Tibial artery (tissue), 4 donors: ENCODE data around the gene ARHGAP28.

Source experiments
- DNase-seq, 2 donors: peaks; one replicate each; pipeline ENCODE4 v3.0.0-alpha.2; 2019
- H3K27ac ChIP-seq, 2 donors: fragments of 200-600 bp; sonication (generic) in 1 of 2; 1 replicate in 1 of 2; 2 replicates in 1 of 2; pipeline ENCODE4 v1.5.1; 2018 to 2019; ENCODE audit warnings: mild to moderate bottlenecking in 1 of 2
- H3K27me3 ChIP-seq, 2 donors: fragments of 200-600 bp; sonication (generic) in 1 of 2; one replicate each; pipeline versions ENCODE4 v1.5.1 to v1.6.0; 2016 to 2019
- H3K36me3 ChIP-seq, 3 donors: fragments of 200-600 bp; sonication (generic) in 2 of 3; one replicate each; pipeline ENCODE4 v1.5.1; 2016 to 2019; ENCODE audit warnings: mild to moderate bottlenecking in 2 of 3
- H3K4me1 ChIP-seq, 4 donors: fragments of 200-600 bp; sonication (generic) in 2 of 4; 1 replicate in 3 of 4; 2 replicates in 1 of 4; pipeline ENCODE4 v1.5.1; 2016 to 2019
- H3K4me3 ChIP-seq, 2 donors: fragments of 200-600 bp; sonication (generic) in 1 of 2; 1 replicate in 1 of 2; 2 replicates in 1 of 2; pipeline ENCODE4 v1.5.1; 2018 to 2019; ENCODE audit warnings: mild to moderate bottlenecking in 2 of 2
- H3K9me3 ChIP-seq, 3 donors: fragments of 200-600 bp; sonication (generic) in 1 of 3; one replicate each; pipeline ENCODE4 v1.5.1; 2016 to 2019
- intact Hi-C: fragments of 100-400 bp; cut with DNase I; formaldehyde crosslinking; loops from one replicate; pipeline ENCODE4 v1.15.0; 2023; ENCODE audit warnings: low total_unique reads
- TF ChIP-seq, protein P1 (sequence below), 2 experiments: fragments of 200-600 bp in 1 of 2; fragments of 450-650 bp in 1 of 2; IDR thresholded peaks; one replicate each; pipeline ENCODE4 v1.5.1; 2017 to 2019; ENCODE audit warnings: antibody characterized with exemption in 2 of 2, mild to moderate bottlenecking in 1 of 2, moderate library complexity in 1 of 2

The ARHGAP28 gene

DNA sequence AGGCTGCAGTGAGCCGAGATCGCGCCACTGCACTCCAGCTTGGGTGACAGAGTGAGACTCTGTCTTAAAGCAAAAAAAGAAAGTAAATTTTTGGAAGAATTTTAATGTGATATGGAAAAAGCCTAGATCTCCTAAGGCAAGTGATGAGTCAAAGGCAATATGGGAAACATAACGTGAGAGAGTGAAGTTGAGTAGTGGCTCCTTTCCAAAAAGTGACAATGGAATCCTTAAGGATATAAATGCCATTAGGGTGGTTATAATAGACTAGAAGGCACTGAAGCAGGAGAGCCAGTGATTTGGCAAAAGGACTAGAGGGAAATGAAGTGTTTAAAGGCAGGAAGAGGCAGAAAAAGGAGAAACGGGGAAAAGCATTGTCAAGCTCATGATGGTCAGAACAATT, 25.6 kb downstream of the ARHGAP28 start:
- H3K4me1 ChIP-seq, result no peaks in the 10 kb centered on the region
- no peaks in the 10 kb centered on the region for H3K36me3 ChIP-seq
- H3K27me3 ChIP-seq, result no peaks in the 10 kb centered on the region
- intact Hi-C loops, result no loop called here
- H3K9me3 ChIP-seq, result no peaks in the 10 kb centered on the region
- TF ChIP-seq, protein P1, sequence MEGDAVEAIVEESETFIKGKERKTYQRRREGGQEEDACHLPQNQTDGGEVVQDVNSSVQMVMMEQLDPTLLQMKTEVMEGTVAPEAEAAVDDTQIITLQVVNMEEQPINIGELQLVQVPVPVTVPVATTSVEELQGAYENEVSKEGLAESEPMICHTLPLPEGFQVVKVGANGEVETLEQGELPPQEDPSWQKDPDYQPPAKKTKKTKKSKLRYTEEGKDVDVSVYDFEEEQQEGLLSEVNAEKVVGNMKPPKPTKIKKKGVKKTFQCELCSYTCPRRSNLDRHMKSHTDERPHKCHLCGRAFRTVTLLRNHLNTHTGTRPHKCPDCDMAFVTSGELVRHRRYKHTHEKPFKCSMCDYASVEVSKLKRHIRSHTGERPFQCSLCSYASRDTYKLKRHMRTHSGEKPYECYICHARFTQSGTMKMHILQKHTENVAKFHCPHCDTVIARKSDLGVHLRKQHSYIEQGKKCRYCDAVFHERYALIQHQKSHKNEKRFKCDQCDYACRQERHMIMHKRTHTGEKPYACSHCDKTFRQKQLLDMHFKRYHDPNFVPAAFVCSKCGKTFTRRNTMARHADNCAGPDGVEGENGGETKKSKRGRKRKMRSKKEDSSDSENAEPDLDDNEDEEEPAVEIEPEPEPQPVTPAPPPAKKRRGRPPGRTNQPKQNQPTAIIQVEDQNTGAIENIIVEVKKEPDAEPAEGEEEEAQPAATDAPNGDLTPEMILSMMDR (IDR thresholded peaks at IDR 0.05), result no peak
- H3K27ac ChIP-seq, result no peak overlapping the region
- no peak for DNase-seq
- no peak overlapping the region for H3K4me3 ChIP-seq

DNA sequence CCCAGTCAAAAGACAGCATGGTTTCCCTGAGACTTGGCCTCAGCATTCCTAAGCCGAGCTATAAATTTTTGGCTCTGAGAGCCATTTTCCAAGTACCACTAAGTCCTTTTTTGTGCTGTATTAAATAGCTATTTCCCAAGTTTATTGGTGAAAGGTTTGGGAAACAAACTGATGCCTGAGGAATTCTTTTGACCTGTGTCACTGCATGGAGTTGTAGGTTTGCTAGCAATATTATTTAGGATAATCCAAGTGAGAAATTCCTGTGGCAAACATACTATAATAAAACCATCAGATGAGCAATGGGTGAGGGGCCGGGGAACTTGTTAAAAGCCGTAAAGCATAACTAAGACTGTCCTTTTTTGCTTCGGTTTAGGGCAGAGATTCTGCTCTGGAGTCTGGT, 28.4 kb downstream of the ARHGAP28 start:
- intact Hi-C loops, result no loop called here

DNA sequence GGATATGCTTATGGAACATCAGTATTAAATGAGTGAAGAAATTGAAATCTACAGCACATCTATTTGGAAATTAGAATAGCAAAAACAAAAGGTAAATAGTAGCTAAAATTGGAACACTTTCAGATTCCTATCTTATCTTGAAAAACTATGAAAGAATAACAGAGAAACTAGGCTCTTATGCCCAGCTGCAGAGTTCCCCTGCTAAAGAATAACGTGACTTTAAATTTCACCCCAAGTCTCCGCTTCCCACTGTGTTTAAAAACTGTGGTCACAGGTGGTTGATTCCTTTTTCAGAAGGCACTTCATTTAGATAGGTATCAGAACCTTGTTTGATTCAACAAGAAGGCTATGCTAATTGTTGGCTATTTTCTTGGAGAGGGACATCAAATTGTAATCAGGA, 30.1 kb downstream of the ARHGAP28 start:
- DNase-seq, result no peak
- intact Hi-C loops, result no loop called here

More for the DNA sequence above, 28.4 kb downstream of the ARHGAP28 start:
- H3K27ac ChIP-seq, result no peak overlapping the region
- no peak for DNase-seq
- H3K36me3 ChIP-seq, result no peaks in the 10 kb centered on the region
- no peaks in the 10 kb centered on the region for H3K9me3 ChIP-seq
- no peaks in the 10 kb centered on the region for H3K4me1 ChIP-seq
- no peak overlapping the region for H3K4me3 ChIP-seq
- TF ChIP-seq, protein P1 (IDR thresholded peaks at IDR 0.05), result no peak
- no peaks in the 10 kb centered on the region for H3K27me3 ChIP-seq

DNA sequence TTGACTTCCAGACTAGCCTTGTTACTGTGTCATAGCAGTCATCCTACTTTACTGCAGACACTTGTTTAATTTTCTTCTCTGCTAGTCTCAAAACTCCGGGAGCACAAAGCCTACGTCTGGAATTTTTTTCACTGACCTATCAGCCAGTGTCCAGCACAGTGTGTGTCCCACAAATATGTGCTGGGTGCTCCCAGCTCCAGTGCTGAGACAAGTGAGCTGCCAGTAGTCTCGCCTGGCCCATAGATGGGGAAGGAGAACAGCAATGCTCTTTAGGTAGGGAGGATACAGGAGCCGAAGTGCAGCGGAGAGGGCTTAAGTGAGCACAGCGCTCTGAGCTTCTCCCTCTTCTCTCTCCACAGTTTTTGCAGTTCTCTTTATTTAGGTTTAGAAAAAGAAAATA, 34.0 kb downstream of the ARHGAP28 start:
- Histone ChIP-seq H3K27ac (no peak overlapping the region), H3K4me1 (no peaks in the 10 kb centered on the region), H3K36me3 (no peaks in the 10 kb centered on the region), H3K4me3 (no peak overlapping the region), H3K27me3 (no peaks in the 10 kb centered on the region), H3K9me3 (no peaks in the 10 kb centered on the region)
- no peak for DNase-seq
- intact Hi-C loops, result no loop called here
- TF ChIP-seq, protein P1 (IDR thresholded peaks at IDR 0.05), result no peak

More for the DNA sequence above, 30.1 kb downstream of the ARHGAP28 start:
- Histone ChIP-seq H3K27ac (no peak overlapping the region), H3K9me3 (no peaks in the 10 kb centered on the region), H3K27me3 (no peaks in the 10 kb centered on the region), H3K4me1 (no peaks in the 10 kb centered on the region), H3K36me3 (no peaks in the 10 kb centered on the region), H3K4me3 (no peak overlapping the region)
- TF ChIP-seq, protein P1 (IDR thresholded peaks at IDR 0.05), result no peak

DNA sequence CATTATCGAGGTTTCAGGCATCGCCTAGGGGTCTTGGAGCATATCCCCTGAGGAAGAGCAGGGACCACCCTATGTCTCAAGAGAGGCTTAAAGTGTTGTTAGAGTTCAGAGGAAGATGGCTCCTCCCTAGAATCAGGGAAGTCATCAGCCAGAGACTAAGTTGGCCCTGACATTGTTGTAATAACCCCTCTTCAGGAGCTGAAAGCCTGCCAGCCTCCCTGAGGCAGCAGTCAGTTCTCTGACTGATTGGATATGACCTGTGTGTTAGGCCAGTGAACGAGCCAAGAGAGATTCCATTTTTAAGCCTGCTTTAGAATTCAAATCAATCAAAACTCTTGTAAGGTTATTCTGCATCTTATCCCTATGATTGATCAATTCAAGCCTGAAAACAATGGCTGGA, 34.9 kb downstream of the ARHGAP28 start:
- no peak for DNase-seq
- intact Hi-C loops, result no loop called here
- Histone ChIP-seq H3K27ac (no peak overlapping the region), H3K9me3 (no peaks in the 10 kb centered on the region), H3K4me3 (no peak overlapping the region), H3K27me3 (no peaks in the 10 kb centered on the region), H3K4me1 (no peaks in the 10 kb centered on the region), H3K36me3 (no peaks in the 10 kb centered on the region)
- TF ChIP-seq, protein P1 (IDR thresholded peaks at IDR 0.05), result no peak

DNA sequence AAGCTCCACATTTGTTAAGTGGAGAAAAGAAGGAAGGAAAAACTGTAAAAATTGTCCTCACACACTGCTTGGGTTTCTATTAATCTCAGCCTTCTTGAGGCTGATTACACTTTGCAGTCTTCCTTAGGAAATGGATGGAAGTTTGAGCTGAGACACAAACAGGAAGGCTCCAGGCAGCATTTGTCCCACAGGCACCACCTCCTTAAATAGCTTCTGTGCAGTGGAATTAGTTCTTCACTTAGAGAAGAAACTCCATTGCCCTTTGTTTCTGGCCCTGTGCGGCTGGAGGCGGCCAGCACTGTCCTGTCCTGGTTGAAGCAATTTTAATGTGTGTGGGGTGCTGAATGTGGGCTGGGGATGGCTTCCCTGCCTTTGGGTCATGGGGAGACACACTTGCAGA, 44.3 kb downstream of the ARHGAP28 start:
- H3K27ac ChIP-seq, result no peak overlapping the region
- no peak for DNase-seq
- no peaks in the 10 kb centered on the region for H3K27me3 ChIP-seq
- TF ChIP-seq, protein P1 (IDR thresholded peaks at IDR 0.05), result no peak
- no peaks in the 10 kb centered on the region for H3K4me1 ChIP-seq
- no peak overlapping the region for H3K4me3 ChIP-seq
- no peaks in the 10 kb centered on the region for H3K36me3 ChIP-seq
- no peaks in the 10 kb centered on the region for H3K9me3 ChIP-seq
- intact Hi-C loops, result no loop called here
